Caki2 (cell line): Measurements from ENCODE around the gene FGFBP2. TPM values are rescaled to one million over a fixed set of nuclear protein-coding genes. Genes with fewer than 3 reads are reported as not detected.
A peak's percentile ranks its signal among the peaks of the same experiment; 100 is the strongest.

Experiments
- DNase-seq: peaks from one replicate; pipeline ENCODE4 v3.0.0-alpha.2; 2015; ENCODE audit warnings: low read depth
- in situ Hi-C: cut with HindIII; loops from 2 replicates; pipeline ENCODE4 v1.10.0; 2016; ENCODE audit warnings: low sequenced_read_pairs, low pct_unique_long_range_greater_than_20kb, mixed read lengths
- total RNA-seq: library from RNA; depleted of rRNA; stranded (reverse); fragments of >200 nt; shearing (Covaris generic); gene quantifications from 2 replicates; pipeline ENCODE4 v1.2.3, GENCODE V29; 2014; ENCODE audit warnings: low replicate concordance

Gene FGFBP2
- total RNA-seq, 1 experiment from 2014 or later, result not detected

DNA sequence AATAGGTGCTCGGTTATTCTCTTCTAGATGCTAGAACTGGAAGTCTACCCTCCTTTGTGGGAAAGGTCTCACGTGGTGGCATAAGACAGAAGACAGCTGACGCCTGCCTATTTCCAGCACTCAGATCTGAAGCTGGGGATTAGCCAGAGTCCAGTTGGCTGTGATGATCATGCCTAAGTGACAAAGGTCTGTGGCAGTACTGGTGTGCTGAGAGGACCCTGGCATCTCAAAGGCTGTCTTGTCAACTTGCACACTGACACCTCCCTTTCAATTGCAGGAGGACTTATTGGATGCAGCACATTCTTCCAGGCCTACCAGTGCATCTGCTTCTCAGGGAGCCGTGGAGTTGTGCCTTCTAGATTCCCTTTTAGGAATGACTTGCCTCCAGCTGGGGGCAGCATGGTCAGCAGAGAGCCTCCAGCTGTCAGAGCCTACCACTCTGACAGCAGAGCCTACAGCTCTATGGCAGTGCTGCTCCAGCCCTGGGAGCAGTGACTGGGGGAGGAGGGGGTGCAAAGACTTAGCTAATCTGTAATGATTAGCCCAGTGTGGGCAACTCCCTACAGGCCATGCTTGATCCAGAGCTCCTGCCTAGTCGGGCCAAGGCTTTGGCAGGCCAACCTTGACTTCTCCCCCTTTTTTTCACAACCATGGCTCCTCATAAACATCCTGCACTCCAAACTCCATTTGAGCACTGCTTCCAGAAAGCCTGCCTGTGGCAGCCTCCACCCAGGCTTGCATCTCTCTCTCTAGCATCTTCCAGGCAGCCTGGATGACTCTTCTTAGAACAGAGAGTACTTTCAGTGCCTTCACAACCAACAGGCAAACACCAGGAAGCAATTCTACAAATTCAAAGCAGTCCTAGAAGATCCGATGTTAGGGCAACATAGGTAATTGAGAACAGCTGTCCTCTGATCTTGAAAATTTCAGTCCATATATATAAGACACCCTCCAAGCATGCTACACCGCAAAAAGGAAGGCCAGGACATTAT, 13.8 kb upstream of the FGFBP2 start:
- DNase-seq, result no peak
- in situ Hi-C loops, result no loop called here

DNA sequence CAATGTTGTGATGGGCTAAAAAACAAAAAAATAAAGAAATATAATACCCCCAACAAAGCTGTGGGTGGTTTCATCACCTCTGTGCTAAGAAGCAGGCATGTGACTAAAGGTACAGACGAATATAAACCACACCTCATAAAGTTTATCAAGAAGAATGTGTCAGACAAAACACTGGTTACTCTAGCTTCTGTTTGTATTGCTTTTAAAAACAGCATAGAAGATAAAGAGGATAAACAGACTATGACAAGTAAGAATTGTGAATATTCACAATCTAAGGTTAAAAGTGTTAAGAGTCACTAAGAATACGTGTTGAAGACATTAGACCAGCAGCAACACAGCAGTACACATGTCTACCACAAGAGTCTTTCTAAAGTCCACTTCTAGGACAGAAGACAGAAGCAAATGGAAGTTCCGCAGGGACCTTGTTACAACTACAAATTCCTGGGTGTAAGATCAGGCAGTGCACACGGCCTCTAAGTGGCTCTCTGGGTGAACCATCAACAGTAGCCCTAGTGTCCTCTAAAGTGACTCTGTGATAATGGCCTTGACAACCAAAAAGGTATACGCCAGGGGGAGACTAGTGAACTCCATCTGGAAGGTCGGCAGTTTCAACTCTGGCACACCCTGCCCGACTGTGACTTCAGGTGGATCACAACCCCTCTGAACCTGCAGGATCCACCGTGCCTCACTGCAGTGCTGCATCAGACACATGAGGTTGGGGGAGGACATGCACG, 8.3 kb upstream of the FGFBP2 start:
- no peak for DNase-seq
- in situ Hi-C loops, result no loop called here

DNA sequence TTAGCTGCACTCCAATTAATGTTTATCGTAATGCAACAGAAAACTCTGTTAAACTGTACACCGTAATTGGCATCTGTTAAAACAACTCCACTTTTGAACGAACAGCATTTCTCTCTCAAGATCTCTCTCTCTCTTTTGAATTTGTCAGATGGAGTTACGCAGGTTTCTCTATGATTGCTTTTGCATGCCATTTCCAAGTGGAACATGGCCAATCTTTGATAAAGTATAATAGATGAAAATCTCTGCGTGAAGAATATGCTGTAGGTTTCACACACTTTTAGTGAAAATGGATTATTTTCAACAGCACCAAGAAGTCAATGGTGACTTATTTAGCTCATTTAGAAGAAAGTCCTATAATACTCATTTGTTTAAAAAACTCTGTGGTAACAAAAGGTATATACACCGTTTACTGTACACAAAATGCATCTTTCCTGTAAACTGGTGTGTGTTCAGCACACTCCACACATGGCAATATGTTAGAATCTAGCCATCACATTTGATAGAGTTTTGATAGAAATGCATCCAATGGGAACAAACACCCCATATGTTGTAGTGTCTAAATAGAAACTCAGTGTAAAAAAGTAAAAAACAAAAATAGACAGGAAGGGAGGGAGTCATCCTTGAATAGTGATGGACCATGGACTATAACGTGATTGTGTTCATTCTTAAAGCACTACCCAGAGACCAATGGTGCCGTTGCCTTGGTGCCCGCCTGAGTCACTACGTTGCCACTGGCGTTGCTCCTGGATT, 5.8 kb upstream of the FGFBP2 start:
- DNase-seq, result no peak
- in situ Hi-C loops, result no loop called here

DNA sequence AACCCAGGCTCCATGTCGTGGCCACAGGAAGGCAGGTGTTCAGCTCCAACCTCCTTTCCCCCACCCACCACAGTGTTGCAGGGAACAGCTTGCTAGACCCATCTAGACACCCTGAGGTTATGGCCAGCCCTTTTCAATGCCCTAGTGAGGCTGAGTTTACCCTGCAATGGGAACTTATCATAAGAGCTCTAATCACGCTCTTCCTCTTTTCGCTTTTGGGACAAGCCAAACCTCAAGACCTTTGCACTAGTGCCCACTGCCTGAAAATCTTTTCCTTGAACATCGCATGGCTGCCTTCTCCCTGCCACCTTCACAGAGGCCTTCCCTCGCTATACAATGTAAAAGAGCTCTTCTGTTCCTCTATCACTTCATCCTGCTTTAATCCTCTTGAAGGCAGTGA, 2.4 kb upstream of the FGFBP2 start:
- in situ Hi-C loops, result no loop called here
- DNase-seq, result no peak

DNA sequence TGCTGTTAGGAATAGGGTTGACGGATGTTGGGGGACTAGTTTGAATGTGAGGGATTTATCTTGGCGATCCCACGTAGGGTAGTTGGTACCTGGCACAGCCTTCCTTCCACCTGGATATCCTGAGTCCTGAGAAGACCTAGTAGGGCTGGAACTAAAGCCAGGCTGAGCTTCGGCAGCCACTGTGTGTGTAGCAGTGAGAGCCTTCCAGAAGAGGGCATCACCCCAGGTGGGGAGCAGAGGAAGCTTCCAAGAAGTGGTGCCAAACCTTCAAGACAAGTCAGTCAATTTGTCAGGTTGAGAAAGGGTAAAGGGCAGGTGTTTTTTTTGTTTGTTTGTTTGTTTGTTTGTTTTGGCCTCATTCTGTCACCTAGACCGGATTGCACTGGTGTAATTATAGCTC, 1.2 kb upstream of the FGFBP2 start:
- DNase-seq, result no peak
- in situ Hi-C loops, result no loop called here

DNA sequence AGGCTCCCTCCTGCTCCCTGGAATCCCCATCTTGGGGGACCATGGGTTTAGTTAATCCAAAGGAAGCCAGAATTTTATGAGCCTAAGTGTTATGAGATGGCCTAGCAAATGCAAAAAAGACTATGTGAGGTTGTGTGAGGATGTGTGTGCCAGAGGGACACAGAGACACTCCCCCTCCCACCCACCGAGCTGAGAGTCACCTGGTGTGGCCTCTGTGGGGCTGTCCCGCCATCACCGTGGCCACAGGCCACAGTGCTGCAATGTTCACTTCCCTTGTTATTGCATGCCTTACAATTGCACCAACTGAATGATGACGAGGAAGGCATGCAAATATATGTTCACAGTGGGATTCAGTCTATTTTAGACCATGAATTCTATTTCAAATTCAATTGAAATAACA, 601 bp upstream of the FGFBP2 start:
- in situ Hi-C loops, result no loop called here
- no peak for DNase-seq

DNA sequence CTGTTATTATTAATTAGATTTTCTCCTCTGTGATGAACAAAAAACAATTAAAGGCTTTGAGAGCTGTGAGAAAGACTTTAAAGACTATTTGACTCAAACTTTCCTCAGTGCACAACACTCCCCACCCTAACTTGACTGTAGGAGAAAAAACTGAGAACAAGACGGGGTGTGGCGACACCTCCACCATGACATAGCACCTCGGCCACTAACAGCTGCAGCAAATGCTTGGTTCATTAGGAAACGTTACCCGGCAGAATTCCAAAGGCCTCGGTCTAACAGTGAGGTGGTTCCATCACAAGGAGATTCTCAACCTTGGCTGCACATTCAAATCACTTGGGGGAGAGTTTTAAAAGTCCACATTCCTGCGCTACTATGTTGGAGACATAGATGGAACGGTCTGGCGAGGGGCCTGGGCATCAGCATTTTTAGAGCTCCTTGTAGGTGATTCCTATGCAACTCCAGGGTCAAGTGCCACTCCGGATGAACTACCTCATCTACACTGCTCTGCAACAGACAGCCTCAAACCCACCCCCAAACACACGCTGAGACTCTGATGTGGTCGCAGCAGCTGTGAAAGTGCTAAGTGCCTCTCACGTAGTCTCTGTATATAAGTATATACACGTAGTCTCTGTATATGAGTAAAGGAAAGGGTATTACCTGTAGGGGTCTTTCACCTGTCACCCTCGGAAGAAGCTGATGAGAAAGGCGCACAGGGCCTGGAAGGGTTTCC, 1.0 kb downstream of the FGFBP2 start:
- DNase-seq, result no peak
- in situ Hi-C loops, result no loop called here

DNA sequence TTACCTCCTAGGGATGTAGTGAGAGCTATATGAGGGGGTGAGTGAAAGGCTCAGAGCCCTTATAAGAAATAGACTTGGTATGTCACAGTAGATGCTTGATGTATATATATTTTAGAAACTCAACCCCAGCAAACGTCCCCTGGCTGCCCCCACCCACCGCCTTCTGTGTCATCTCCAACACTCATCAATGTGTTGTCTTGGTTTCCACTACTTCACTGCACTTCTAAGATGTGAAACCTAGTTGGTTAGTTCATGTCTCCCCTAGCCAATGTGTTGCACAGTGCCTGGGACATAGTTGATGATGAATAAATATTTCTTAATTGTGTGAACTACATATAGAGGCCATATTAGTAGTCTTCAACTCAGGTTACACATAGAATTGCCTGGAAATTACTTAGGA, 4.4 kb downstream of the FGFBP2 start:
- DNase-seq, result no peak
- in situ Hi-C loops, result no loop called here

DNA sequence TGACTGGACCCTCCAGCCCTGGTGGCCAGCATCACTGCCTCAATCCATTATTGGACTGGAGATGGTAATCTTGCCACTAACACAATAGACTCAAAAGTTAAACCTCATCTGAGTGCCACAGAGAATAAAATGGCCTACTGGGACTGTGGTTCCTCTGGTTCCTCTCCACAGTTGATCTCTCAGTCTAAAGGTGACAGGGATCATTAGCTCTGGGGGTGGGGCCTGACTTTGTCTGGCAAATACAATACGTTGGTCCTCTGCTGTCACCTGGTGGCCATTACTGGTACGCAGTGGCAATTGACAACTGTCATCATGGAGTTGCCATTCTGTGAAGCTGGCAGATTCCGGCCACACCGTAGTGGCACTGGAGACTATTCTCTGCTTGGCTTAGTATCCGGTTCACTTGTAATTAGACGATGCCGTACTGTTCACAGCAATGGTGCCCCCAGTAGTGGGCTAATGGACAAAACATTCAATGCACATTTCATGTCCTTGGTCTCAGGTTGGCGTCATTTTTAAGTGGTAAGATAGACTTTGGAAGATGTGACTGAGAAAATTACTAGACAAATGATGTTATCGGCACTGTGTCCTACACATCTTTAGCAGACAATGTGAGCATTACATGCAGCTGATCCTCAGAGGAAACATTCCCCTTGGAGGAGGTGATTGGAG, 6.7 kb downstream of the FGFBP2 start:
- peak; percentile 64 for DNase-seq
- in situ Hi-C loops, result no loop called here

DNA sequence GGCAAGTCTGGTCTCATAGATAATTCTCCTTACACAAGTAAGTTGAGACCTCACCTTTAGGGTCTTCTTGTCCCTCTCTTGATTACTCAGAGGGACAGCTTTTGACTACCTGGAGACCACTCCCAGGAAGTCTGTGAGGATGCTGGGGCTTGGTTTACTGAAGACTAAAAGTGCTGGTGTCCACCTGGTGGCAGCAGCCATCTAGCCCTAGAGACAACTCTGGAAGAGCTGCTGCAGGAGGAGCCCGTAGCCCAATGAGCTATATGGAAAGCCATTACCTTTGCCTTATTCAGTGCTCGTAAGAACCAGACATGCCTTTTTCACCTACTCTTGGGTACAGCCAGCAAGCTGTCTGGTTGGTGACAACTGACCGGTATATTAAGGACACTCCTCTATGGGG, 7.3 kb downstream of the FGFBP2 start:
- DNase-seq, result peak; percentile 8
- in situ Hi-C loops, result no loop called here

DNA sequence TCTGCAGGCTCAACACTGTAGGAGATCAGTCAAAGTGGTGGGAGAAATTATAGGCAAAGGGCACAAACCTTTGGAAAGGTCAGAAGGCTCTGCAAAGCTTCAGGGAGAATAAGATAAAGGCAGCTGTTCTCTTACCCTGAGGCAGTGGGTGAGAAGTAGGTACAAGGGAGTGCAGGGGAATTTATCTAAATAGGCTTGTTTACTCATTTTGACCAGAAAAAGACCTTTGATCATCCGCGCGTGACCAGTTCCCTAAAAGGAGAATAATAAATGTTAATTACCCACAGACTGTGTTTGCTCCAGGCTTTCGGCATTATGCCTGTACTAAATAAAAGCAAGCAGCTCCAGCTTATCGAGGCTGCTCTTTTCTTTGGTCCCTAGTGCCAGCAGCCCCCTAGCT, 9.3 kb downstream of the FGFBP2 start:
- DNase-seq, result no peak
- in situ Hi-C loops, result no loop called here

DNA sequence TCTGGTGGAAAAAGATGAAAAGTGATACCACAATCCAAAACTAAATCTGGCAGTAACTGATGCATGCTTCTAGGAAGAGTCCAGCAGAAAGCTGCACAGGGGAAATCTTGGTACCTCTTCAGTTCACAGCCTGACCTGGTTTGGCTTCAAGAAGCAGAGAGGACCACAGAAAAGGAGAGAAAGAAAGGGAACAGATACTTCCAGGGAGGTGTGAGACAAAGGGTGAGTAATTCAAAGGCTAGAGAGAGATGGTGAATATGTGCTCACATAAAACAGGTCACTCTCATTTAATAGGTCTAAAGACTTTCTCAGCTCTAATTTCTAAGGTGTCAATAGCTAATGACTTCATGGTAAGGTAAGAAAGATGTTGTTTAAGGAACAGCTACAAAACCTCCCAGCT, 11.2 kb downstream of the FGFBP2 start:
- in situ Hi-C loops, result no loop called here
- DNase-seq, result no peak

DNA sequence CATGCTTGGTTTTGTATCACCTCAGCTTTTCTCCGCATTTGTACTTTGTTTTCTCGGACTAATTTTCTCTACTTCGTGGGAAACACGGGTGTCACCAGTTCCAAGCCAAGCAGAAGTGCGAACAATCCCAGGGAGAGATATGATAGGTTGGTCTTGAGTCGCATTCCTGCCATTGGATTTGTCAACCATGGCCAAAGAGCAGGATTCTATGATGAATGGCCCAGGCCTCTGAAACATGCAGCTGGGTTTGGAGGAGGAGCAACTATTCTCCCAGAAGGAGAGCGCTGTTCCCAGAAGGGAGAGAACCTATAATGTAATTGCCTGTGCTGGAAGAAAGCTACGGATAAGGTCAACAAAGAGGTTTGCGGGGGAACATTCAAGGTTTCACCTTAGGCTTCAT, 14.1 kb downstream of the FGFBP2 start:
- DNase-seq, result no peak
- in situ Hi-C loops, result no loop called here

DNA sequence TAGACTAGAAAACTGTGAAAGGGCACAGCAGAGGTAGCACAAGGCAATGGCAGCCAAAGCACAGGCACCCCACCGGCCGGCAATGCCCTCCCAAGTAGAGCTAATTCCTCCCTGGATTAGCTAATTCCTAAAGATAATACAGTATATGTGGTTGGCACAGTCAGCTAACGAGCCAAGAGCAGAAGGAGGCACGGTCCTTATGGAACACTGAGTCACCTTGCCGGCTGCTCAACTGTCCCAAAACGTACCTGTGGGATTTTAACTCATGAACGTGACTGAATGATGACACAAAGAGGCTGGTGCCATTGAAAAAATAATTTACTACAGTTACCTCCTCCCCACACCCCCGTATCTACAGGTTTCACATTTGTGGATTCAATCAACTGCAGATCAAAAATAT, 15.3 kb downstream of the FGFBP2 start:
- no peak for DNase-seq
- in situ Hi-C loops, result no loop called here

DNA sequence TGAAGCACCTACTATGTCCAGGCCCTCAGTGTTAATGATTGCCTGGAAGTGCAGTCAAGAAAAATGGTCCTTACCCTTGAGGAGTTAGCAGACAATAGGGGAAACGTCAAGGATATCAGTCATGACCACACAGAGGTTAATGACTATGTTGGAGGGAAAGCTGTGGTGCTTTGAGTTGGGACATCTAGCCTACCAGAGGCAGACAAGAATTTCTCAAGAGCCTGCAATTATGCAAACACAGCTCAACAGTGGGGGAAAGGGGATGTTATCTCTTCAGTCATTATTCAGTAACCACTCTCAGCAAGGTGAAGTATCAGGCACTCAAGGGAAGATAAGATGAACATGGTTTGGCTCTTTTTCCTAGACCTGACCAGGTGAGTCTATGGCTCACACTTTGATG, 17.5 kb downstream of the FGFBP2 start:
- no peak for DNase-seq
- in situ Hi-C loops, result no loop called here

DNA sequence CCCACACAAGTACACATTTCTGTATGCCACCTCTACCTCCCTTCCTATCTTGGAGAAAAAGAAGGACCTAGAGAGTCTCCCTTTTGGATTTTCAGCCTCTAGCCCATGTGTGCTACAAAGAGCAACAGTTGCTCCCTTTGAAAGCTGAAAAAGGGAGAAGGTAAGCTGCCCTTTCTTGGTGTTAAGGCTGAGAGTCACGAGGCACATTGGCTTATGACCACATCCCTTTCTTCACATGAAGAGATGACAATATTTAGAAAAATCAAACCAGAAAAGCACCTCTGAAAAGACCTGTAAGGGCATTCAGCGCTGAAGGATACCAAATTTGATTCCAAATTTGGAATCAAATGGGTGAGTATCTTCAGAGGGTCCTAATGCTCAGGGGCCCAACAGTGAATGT, 18.1 kb downstream of the FGFBP2 start:
- in situ Hi-C loops, result no loop called here
- no peak for DNase-seq

DNA sequence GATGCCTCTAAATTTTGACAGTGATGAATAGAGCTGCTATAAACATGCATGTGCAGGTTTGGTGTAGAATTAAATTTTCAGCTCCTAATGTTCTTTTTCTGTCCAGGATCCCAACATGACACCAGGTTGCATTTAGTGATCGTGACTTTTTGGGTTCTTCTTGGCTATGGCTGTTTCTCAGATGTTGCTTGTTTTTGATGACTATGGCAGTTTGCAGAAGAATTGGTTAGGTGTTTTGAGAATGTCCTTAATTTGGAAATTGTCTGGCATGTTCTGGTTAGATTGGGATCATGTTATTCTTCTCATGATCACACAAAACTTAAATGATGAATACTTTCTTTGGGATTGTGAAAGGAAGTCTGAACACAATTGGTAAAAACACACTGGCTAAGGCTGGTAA, 20.7 kb downstream of the FGFBP2 start:
- no peak for DNase-seq
- in situ Hi-C loops, result no loop called here

DNA sequence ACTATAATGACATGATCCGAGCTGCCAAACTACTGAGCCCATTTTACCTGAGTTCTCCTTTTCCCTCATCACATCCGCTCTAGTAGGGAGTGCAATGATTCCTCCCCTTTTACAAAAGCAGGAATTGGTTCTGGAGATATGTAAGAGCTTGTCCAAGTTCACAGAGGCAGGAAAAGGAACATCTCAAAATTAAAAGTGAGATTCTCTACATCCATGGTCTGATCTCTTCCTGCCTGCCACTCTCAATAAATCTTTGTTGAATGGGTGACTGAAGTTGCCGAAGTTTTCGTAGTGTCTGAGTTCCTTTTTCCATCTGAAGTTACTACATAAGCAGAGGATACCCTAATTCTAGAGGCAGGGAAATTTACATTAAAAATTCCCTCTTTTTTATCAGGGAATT, 24.3 kb downstream of the FGFBP2 start, which contains the start of gene FGFBP1:
Gene FGFBP1, minus strand, starts transcription at position 101 of the 400 bp plus-strand sequence. CDS start 2,108 bp downstream, outside the sequence.
- DNase-seq, result no peak
- in situ Hi-C loops, result no loop called here
